ENCODE data around the gene C17orf50. TPM values are rescaled to one million over a fixed set of nuclear protein-coding genes. Genes with fewer than 3 reads are reported as not detected.

Gene C17orf50
- total RNA-seq, 1 donor from 2014 or later = not detected

DNA sequence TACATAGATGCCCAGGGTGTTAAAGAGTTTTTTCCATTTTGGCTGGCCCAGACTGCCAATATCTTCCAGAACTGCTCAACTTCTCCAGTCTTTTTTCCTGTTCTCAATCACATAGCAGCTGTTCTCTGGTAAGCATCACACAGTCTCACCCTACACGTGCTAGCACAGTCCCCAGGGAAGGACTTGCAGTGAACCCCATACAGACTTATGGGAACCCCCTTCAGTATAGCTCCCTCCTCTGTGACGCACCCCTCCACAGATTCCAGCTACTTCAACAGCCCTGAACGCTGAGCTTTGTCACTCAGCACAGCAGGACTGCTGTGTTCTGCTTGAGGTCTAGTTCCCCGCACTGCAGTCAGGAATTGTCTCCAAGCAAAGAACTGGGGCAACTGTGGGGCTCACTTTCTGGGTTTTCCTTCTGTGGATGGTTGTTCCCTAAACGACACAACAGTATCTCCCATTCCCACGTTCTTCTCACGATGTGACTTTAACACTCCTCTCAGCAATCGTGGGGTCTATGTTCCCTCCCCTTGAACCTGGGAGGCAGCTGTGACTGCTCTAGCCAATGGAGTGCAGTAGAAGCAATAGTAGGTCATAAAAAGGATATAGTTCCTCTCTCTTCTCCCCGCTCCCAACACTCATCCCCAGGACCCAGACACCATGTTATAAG is 31.1 kb downstream of the C17orf50 start:
- H3K4me3 Mint-ChIP-seq (ENCODE audit: unreplicated experiment) = no peak overlapping the region
- peaks cover 40% of the 10 kb centered on the region for H3K4me1 Mint-ChIP-seq (ENCODE audit: unreplicated experiment)
- peaks cover 23% of the 10 kb centered on the region for H3K27me3 Mint-ChIP-seq (ENCODE audit: unreplicated experiment)

GRCh38 chr17:35793257-35793656 is 32.6 kb downstream of the C17orf50 start:
- no peak overlapping the region for H3K27ac Mint-ChIP-seq (ENCODE audit: unreplicated experiment)
- TF ChIP-seq, protein P1, sequence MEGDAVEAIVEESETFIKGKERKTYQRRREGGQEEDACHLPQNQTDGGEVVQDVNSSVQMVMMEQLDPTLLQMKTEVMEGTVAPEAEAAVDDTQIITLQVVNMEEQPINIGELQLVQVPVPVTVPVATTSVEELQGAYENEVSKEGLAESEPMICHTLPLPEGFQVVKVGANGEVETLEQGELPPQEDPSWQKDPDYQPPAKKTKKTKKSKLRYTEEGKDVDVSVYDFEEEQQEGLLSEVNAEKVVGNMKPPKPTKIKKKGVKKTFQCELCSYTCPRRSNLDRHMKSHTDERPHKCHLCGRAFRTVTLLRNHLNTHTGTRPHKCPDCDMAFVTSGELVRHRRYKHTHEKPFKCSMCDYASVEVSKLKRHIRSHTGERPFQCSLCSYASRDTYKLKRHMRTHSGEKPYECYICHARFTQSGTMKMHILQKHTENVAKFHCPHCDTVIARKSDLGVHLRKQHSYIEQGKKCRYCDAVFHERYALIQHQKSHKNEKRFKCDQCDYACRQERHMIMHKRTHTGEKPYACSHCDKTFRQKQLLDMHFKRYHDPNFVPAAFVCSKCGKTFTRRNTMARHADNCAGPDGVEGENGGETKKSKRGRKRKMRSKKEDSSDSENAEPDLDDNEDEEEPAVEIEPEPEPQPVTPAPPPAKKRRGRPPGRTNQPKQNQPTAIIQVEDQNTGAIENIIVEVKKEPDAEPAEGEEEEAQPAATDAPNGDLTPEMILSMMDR (IDR thresholded peaks at IDR 0.05) = no peak
- no peaks in the 10 kb centered on the region for H3K9me3 Mint-ChIP-seq (ENCODE audit: unreplicated experiment)
- H3K36me3 Mint-ChIP-seq (ENCODE audit: unreplicated experiment) = no peaks in the 10 kb centered on the region
- peaks cover 30% of the 10 kb centered on the region for H3K27me3 Mint-ChIP-seq (ENCODE audit: unreplicated experiment)
- H3K4me3 Mint-ChIP-seq (ENCODE audit: unreplicated experiment) = no peak overlapping the region
- DNase-seq (ENCODE audit: extremely low spot score, unreplicated experiment) = no peak
- H3K4me1 Mint-ChIP-seq (ENCODE audit: unreplicated experiment) = peaks cover 27% of the 10 kb centered on the region

More for the DNA sequence above, 31.1 kb downstream of the C17orf50 start:
- TF ChIP-seq, protein P1 (IDR thresholded peaks at IDR 0.05) = no peak
- Mint-ChIP-seq H3K36me3 (ENCODE audit: unreplicated experiment) (no peaks in the 10 kb centered on the region), H3K9me3 (ENCODE audit: unreplicated experiment) (no peaks in the 10 kb centered on the region), H3K27ac (ENCODE audit: unreplicated experiment) (no peak overlapping the region)
- no peak for DNase-seq (ENCODE audit: extremely low spot score, unreplicated experiment)

- Mint-ChIP-seq H3K36me3 (ENCODE audit: unreplicated experiment) (no peaks in the 10 kb centered on the region), H3K27ac (ENCODE audit: unreplicated experiment) (no peak within 1 kb of the TSS), H3K9me3 (ENCODE audit: unreplicated experiment) (no peaks in the 10 kb centered on the region), H3K4me1 (ENCODE audit: unreplicated experiment) (peaks cover 22% of the 10 kb centered on the region), H3K27me3 (ENCODE audit: unreplicated experiment) (peaks cover 33% of the 10 kb centered on the region), H3K4me3 (ENCODE audit: unreplicated experiment) (peak within 1 kb of the TSS; percentile 66)
- TF ChIP-seq, protein P1 (IDR thresholded peaks at IDR 0.05) = no peak
- peak; percentile 84 for DNase-seq (ENCODE audit: extremely low spot score, unreplicated experiment)
These were observed 34.6 kb downstream of the C17orf50 start, which contains the start of gene MMP28 for GRCh38 chr17:35795007-35795870. MMP28 (minus strand) TSS chr17:35795641; CDS start chr17:35795377, 264 bp downstream.

GRCh38 chr17:35795871-35796265 is 35.2 kb downstream of the C17orf50 start:
- Mint-ChIP-seq H3K27ac (ENCODE audit: unreplicated experiment) (no peak overlapping the region), H3K27me3 (ENCODE audit: unreplicated experiment) (peaks cover 33% of the 10 kb centered on the region)

More at GRCh38 chr17:35795871-35796265, 35.2 kb downstream of the C17orf50 start:
- H3K36me3 Mint-ChIP-seq (ENCODE audit: unreplicated experiment) = no peaks in the 10 kb centered on the region
- TF ChIP-seq, protein P1 (IDR thresholded peaks at IDR 0.05) = no peak
- no peaks in the 10 kb centered on the region for H3K9me3 Mint-ChIP-seq (ENCODE audit: unreplicated experiment)
- H3K4me3 Mint-ChIP-seq (ENCODE audit: unreplicated experiment) = peak overlapping the region; percentile 66
- H3K4me1 Mint-ChIP-seq (ENCODE audit: unreplicated experiment) = peaks cover 25% of the 10 kb centered on the region
- DNase-seq (ENCODE audit: extremely low spot score, unreplicated experiment) = no peak

Data from osteocyte (in vitro differentiated cells).